Choroid plexus epithelial cell (primary cell): Measurements from ENCODE around the gene ERFE.

Experiments
- DNase-seq: peaks from one replicate; pipeline ENCODE4 v3.0.0-alpha.2; 2010; ENCODE audit warnings: low read depth
- H3K4me3 ChIP-seq: 2 replicates; pipeline ENCODE4 v1.5.1; 2011; ENCODE audit warnings: low read depth, mild to moderate bottlenecking, control low read depth, low read length, moderate library complexity
- CTCF ChIP-seq: conservative IDR thresholded peaks from 2 replicates; pipeline ENCODE4 v1.5.1; 2011; ENCODE audit warnings: low read depth, mild to moderate bottlenecking, control low read depth, inconsistent platforms, low read length, moderate library complexity

ERFE gene

GRCh38 chr2:238164906-238165287 is 6.1 kb downstream of the ERFE start:
- H3K4me3 ChIP-seq: no peak overlapping the region
- TF ChIP-seq CTCF: no peak
- DNase-seq: no peak

GRCh38 chr2:238165288-238165921 is 6.6 kb downstream of the ERFE start:
- DNase-seq: no peak
- no peak overlapping the region for H3K4me3 ChIP-seq
- TF ChIP-seq CTCF: no peak

GRCh38 chr2:238166391-238167343 is 7.9 kb downstream of the ERFE start:
- H3K4me3 ChIP-seq: no peak overlapping the region
- no peak for DNase-seq
- TF ChIP-seq CTCF: no peak

GRCh38 chr2:238167344-238167715 is 8.6 kb downstream of the ERFE start:
- no peak for TF ChIP-seq CTCF
- H3K4me3 ChIP-seq: no peak overlapping the region

GRCh38 chr2:238167761-238168160 is 9.0 kb downstream of the ERFE start:
- TF ChIP-seq CTCF: no peak
- H3K4me3 ChIP-seq: no peak overlapping the region
- peak; percentile 50 for DNase-seq

More at GRCh38 chr2:238167344-238167715, 8.6 kb downstream of the ERFE start:
- DNase-seq: no peak

- DNase-seq: no peak
- no peak overlapping the region for H3K4me3 ChIP-seq
- no peak for TF ChIP-seq CTCF
Observed at GRCh38 chr2:238168196-238169047, 9.7 kb downstream of the ERFE start.
